GM19467 (cell line): Measurements from ENCODE around the gene SURF1.

Experiments
- ATAC-seq: cut with Tn5 transposase; IDR thresholded peaks from one replicate; pipeline ENCODE4 v1.9.1; 2021; ENCODE audit warnings: mild to moderate bottlenecking, moderate library complexity; ENCODE audit not compliant: unreplicated experiment

Gene SURF1

GRCh38 chr9:133366435-133366834 lies 10.1 kb upstream of the SURF1 start:
- ATAC-seq, result no peak

GRCh38 chr9:133362359-133363044 lies 6.2 kb upstream of the SURF1 start:
- no peak for ATAC-seq

GRCh38 chr9:133361507-133362092 lies 5.3 kb upstream of the SURF1 start:
- ATAC-seq, result no peak

GRCh38 chr9:133360400-133361393 lies 4.4 kb upstream of the SURF1 start:
- ATAC-seq, result no peak

GRCh38 chr9:133359399-133360175 lies 3.3 kb upstream of the SURF1 start:
- ATAC-seq, result no peak

GRCh38 chr9:133357656-133358055 lies 1.4 kb upstream of the SURF1 start:
- no peak for ATAC-seq

- ATAC-seq, result peak; percentile 17
These were observed 368 bp downstream of the SURF1 start for GRCh38 chr9:133355881-133356357.

GRCh38 chr9:133354766-133355165 lies 1.5 kb downstream of the SURF1 start:
- no peak for ATAC-seq

- no peak for ATAC-seq
These were observed 2.7 kb downstream of the SURF1 start for GRCh38 chr9:133353548-133353947.

- no peak for ATAC-seq
These were observed 3.5 kb downstream of the SURF1 start for GRCh38 chr9:133352635-133353340.

GRCh38 chr9:133351908-133352634 lies 4.2 kb downstream of the SURF1 start:
- ATAC-seq, result no peak

- no peak for ATAC-seq
These were observed 4.8 kb downstream of the SURF1 start for GRCh38 chr9:133351526-133351907.

GRCh38 chr9:133349965-133350616 lies 6.2 kb downstream of the SURF1 start:
- ATAC-seq, result no peak

- no peak for ATAC-seq
These were observed 7.3 kb downstream of the SURF1 start for GRCh38 chr9:133348718-133349573.

- peak; percentile 72 for ATAC-seq
These were observed 8.1 kb downstream of the SURF1 start, which contains the start of the genes MED22 and RPL7A for GRCh38 chr9:133347985-133348717. Gene MED22, minus strand, starts transcription at chr9:133348131. Its CDS starts 1,469 bp downstream, at chr9:133346662. Gene RPL7A, plus strand, starts transcription at chr9:133348218. Its CDS starts 26 bp downstream, at chr9:133348244.

- ATAC-seq, result peak; percentile 27
These were observed 8.7 kb downstream of the SURF1 start for GRCh38 chr9:133347515-133347984.
